HG03064 (cell line): Measurements from ENCODE around the gene TTYH1.
"Not testable (repeated sequence)": the region's sequence is repeated elsewhere in the genome, so short reads cannot be mapped to it uniquely, and the experiment has no call there.

Source experiments
- ATAC-seq: cut with Tn5 transposase; IDR thresholded peaks from one replicate; pipeline ENCODE4 v1.9.1; 2021; ENCODE audit warnings: low read depth; ENCODE audit not compliant: unreplicated experiment

TTYH1 gene

GRCh38 chr19:54457773-54458647 is 42.7 kb downstream of the TTYH1 start:
- ATAC-seq, result no peak

- no peak for ATAC-seq
Measured at GRCh38 chr19:54458648-54459281, 43.5 kb downstream of the TTYH1 start.

- ATAC-seq, result no peak
Measured at GRCh38 chr19:54459282-54460229, 44.3 kb downstream of the TTYH1 start.

GRCh38 chr19:54460230-54461005 is 45.2 kb downstream of the TTYH1 start:
- ATAC-seq, result no peak

- ATAC-seq, result no peak
Measured at GRCh38 chr19:54461210-54461609, 45.9 kb downstream of the TTYH1 start.

GRCh38 chr19:54461613-54462012 is 46.3 kb downstream of the TTYH1 start:
- ATAC-seq, result no peak

- no peak for ATAC-seq
Measured at GRCh38 chr19:54462047-54462654, 46.9 kb downstream of the TTYH1 start.

- ATAC-seq, result peak; percentile 14
Measured at GRCh38 chr19:54462655-54463530, 47.6 kb downstream of the TTYH1 start.

GRCh38 chr19:54463531-54464043 is 48.3 kb downstream of the TTYH1 start, which contains the start of gene LENG9:
Gene LENG9 (minus strand): TSS chr19:54463778. CDS start chr19:54463526, 252 bp downstream.
- peak; percentile 40 for ATAC-seq

- ATAC-seq, result peak; percentile 42
Measured at GRCh38 chr19:54464044-54464629, 48.9 kb downstream of the TTYH1 start.

GRCh38 chr19:54464630-54465425 is 49.6 kb downstream of the TTYH1 start:
- ATAC-seq, result peak; percentile 44

- no peak for ATAC-seq
Measured at GRCh38 chr19:54465426-54466109, 50.3 kb downstream of the TTYH1 start.

GRCh38 chr19:54466110-54466480 is 50.8 kb downstream of the TTYH1 start:
- not testable (repeated sequence) for ATAC-seq

GRCh38 chr19:54469496-54469934 is 54.3 kb downstream of the TTYH1 start:
- ATAC-seq, result no peak

GRCh38 chr19:54470276-54470887 is 55.1 kb downstream of the TTYH1 start:
- no peak for ATAC-seq
